Natural killer cell (primary cell): ENCODE results near the gene FARS2. TPM values are rescaled to one million over a fixed set of nuclear protein-coding genes. Genes with fewer than 3 reads are reported as not detected.

Experiments
- ATAC-seq, 3 donors: fragments of 150-1000 bp in 2 of 3; fragments of 200-7000 bp in 1 of 3; cut with Tn5 transposase; 1 replicate in 1 of 3; 2 replicates in 2 of 3; pipeline ENCODE4 v1.10.0; 2021; ENCODE audit warnings: mild to moderate bottlenecking in 2 of 3, moderate library complexity in 2 of 3
- DNase-seq, 2 donors: peaks; one replicate each; pipeline versions ENCODE4 v3.0.0 to v3.0.0-alpha.2; 2013 to 2021; ENCODE audit warnings: mixed read lengths in 1 of 2
- H3K27ac ChIP-seq: one replicate; pipeline ENCODE4 v1.5.1; 2013; ENCODE audit warnings: mild to moderate bottlenecking, low read length
- H3K27me3 ChIP-seq: one replicate; pipeline ENCODE4 v1.6.1; 2013; ENCODE audit warnings: low read length; ENCODE audit not compliant: control insufficient read depth, insufficient read depth
- H3K36me3 ChIP-seq: one replicate; pipeline ENCODE4 v1.6.1; 2013; ENCODE audit warnings: low read length; ENCODE audit not compliant: control insufficient read depth, insufficient read depth
- H3K4me1 ChIP-seq: one replicate; pipeline ENCODE4 v1.6.1; 2013; ENCODE audit warnings: low read length; ENCODE audit not compliant: control insufficient read depth, insufficient read depth
- H3K4me3 ChIP-seq: one replicate; pipeline ENCODE4 v1.5.1; 2013; ENCODE audit warnings: low read length
- H3K9me3 ChIP-seq: one replicate; pipeline ENCODE4 v1.6.1; 2013; ENCODE audit warnings: low read length; ENCODE audit not compliant: control insufficient read depth, insufficient read depth
- H3K27ac Mint-ChIP-seq, 2 donors: one replicate each; pipeline ENCODE4 v1.8.0; 2022; ENCODE audit warnings: mild to moderate bottlenecking in 2 of 2, mixed read lengths in 2 of 2, moderate library complexity in 1 of 2
- H3K27me3 Mint-ChIP-seq, 2 donors: one replicate each; pipeline ENCODE4 v1.8.0; 2022; ENCODE audit warnings: low read depth in 2 of 2, mixed read lengths in 2 of 2
- H3K36me3 Mint-ChIP-seq: one replicate; pipeline ENCODE4 v1.8.0; 2022; ENCODE audit warnings: mixed read lengths
- H3K4me1 Mint-ChIP-seq, 2 donors: one replicate each; pipeline ENCODE4 v1.8.0; 2022; ENCODE audit warnings: mixed read lengths in 2 of 2
- H3K4me3 Mint-ChIP-seq: one replicate; pipeline ENCODE4 v1.8.0; 2022; ENCODE audit warnings: mild to moderate bottlenecking, moderate library complexity, mixed read lengths
- H3K9me3 Mint-ChIP-seq, 2 donors: one replicate each; pipeline ENCODE4 v1.8.0; 2022; ENCODE audit warnings: mixed read lengths in 2 of 2
- WGBS: methylation state at CpG from one replicate; pipeline ENCODE4 v1.1.7; 2013; ENCODE audit warnings: missing lambda C conversion rate; ENCODE audit not compliant: insufficient coverage; 5-methylcytosine and 5-hydroxymethylcytosine counted together
- intact Hi-C: fragments of 100-400 bp; cut with micrococcal nuclease; formaldehyde crosslinking; loops from one replicate; pipeline ENCODE4 v1.14.2; 2022
- total RNA-seq, 4 donors: library from RNA; stranded (reverse); fragments of 120-200 nt in 1 of 4; gene quantifications; one replicate each; pipeline versions ENCODE4 v1.2.3 to v1.2.4, GENCODE V29; 2013 to 2022
- TF ChIP-seq, protein P1 (sequence below): fragments of 200-600 bp; IDR thresholded peaks from one replicate; pipeline ENCODE4 v1.8.0; 2022; ENCODE audit warnings: antibody characterized with exemption

The FARS2 gene
- total RNA-seq, 3 donors from 2014 or later (not counting 1 experiment from before 2014, with no cell fraction given) = 15.3 to 24.8 (median 22.7) TPM

DNA sequence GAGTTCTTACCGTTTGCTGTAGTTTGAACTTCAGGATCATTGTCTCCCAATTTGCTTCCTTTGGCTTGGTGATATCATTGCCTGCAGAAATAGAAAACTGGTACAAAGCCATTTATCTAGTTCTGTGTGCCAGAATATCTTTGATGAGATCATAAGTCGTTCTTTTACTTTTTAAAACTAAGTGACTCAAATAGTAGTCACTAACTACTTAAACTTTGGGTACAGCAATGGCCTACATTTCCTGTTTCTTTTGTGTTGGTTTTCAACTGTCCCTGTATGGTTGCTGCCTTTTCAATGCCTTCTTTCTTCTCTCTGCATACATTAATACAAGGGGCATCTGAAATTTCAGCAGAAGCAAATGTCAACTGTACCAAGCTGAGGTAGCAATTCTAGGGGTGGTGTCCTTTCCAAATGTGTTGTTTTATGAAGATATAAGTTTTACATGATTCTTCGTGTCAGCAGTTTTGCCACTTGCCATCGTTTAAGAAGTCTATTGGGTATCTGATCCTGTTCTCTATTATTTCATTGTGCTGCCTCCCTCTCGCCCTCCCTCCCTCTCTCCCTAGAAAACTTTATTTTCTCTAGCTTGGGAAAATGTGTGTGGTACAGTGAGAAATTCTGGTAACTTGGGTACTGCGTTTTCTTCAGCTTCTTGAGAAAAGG is 238.5 kb downstream of the FARS2 start:
- intact Hi-C loops = no loop called here
- WGBS = 96% methylated on average over 4 of the region's 6 CpGs

DNA sequence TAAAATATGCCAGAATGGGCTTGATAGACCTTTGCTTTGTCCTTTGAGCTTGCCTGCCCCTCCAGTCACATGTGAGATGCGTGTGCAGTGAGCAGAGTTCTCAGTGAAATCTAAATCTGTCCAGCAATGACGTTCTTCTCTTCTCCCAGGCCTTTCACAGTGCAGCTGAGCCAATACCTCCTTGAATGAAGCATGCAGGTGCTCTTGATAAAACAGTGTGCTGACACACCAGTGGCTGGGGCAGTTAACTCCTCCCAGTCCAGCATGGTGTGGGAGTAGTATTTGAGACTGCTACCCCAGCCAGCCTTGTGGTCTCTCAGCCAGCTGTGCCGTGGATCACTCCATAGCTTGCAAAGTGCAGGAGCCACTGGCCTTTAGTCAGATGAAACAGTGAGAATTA is 240.5 kb downstream of the FARS2 start:
- Mint-ChIP-seq H3K27me3 (no peaks in the 10 kb centered on the region), H3K9me3 (no peaks in the 10 kb centered on the region), H3K27ac (no peak overlapping the region), H3K4me3 (peak overlapping the region; percentile 11), H3K4me1 (peaks cover 41 to 60% of the 10 kb centered on the region in 2 donors), H3K36me3 (no peaks in the 10 kb centered on the region)
- no peak for ATAC-seq
- 82% methylated on average over 3 of the region's 3 CpGs for WGBS
- Histone ChIP-seq H3K27ac (no peak overlapping the region), H3K4me1 (peaks cover 9% of the 10 kb centered on the region), H3K27me3 (no peaks in the 10 kb centered on the region), H3K36me3 (no peaks in the 10 kb centered on the region), H3K4me3 (no peak overlapping the region), H3K9me3 (no peaks in the 10 kb centered on the region)
- DNase-seq = no peak
- TF ChIP-seq, protein P1, sequence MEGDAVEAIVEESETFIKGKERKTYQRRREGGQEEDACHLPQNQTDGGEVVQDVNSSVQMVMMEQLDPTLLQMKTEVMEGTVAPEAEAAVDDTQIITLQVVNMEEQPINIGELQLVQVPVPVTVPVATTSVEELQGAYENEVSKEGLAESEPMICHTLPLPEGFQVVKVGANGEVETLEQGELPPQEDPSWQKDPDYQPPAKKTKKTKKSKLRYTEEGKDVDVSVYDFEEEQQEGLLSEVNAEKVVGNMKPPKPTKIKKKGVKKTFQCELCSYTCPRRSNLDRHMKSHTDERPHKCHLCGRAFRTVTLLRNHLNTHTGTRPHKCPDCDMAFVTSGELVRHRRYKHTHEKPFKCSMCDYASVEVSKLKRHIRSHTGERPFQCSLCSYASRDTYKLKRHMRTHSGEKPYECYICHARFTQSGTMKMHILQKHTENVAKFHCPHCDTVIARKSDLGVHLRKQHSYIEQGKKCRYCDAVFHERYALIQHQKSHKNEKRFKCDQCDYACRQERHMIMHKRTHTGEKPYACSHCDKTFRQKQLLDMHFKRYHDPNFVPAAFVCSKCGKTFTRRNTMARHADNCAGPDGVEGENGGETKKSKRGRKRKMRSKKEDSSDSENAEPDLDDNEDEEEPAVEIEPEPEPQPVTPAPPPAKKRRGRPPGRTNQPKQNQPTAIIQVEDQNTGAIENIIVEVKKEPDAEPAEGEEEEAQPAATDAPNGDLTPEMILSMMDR = no peak
- intact Hi-C loops = no loop called here

More for the DNA sequence above, 238.5 kb downstream of the FARS2 start:
- no peaks in the 10 kb centered on the region for H3K27me3 Mint-ChIP-seq
- Histone ChIP-seq H3K27ac (no peak overlapping the region), H3K9me3 (no peaks in the 10 kb centered on the region), H3K4me3 (no peak overlapping the region), H3K27me3 (no peaks in the 10 kb centered on the region), H3K36me3 (no peaks in the 10 kb centered on the region), H3K4me1 (no peaks in the 10 kb centered on the region)
- H3K9me3 Mint-ChIP-seq = no peaks in the 10 kb centered on the region
- ATAC-seq = no peak
- no peaks in the 10 kb centered on the region for H3K36me3 Mint-ChIP-seq
- no peak overlapping the region for H3K27ac Mint-ChIP-seq
- no peak for DNase-seq
- H3K4me3 Mint-ChIP-seq = peak overlapping the region; percentile 2
- TF ChIP-seq, protein P1 = no peak
- peaks cover 34 to 50% of the 10 kb centered on the region in 2 donors for H3K4me1 Mint-ChIP-seq

DNA sequence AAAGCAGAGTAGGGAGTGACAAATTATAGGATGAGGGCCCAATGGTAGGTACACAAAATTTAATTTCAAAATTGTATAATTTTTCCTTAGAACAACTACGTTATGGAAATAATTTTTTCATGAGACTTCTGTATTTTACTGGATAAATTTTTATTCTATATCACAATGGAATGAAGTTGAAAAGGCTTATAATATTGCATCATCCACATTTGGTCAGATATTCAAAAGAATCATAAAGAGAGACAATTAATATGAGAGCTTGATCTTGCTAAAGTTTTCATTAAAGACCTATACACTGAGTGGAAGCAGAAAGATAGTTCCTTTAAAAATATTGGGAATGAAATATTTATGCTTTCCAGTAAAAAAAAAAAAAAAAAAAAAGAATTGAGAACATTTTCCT is 242.8 kb downstream of the FARS2 start:
- Histone ChIP-seq H3K36me3 (no peaks in the 10 kb centered on the region), H3K9me3 (no peaks in the 10 kb centered on the region), H3K27ac (no peak overlapping the region), H3K4me1 (peaks cover 23% of the 10 kb centered on the region), H3K4me3 (no peak overlapping the region), H3K27me3 (no peaks in the 10 kb centered on the region)
- Mint-ChIP-seq H3K9me3 (no peaks in the 10 kb centered on the region), H3K4me3 (no peak overlapping the region), H3K4me1 (peaks cover 56 to 68% of the 10 kb centered on the region in 2 donors), H3K27me3 (no peaks in the 10 kb centered on the region), H3K27ac (no peak overlapping the region), H3K36me3 (no peaks in the 10 kb centered on the region)
- DNase-seq (no peak), ATAC-seq (no peak)
- WGBS = no CpG with 5 or more reads among the region's 1 CpG
- TF ChIP-seq, protein P1 = no peak
- intact Hi-C loops = no loop called here

DNA sequence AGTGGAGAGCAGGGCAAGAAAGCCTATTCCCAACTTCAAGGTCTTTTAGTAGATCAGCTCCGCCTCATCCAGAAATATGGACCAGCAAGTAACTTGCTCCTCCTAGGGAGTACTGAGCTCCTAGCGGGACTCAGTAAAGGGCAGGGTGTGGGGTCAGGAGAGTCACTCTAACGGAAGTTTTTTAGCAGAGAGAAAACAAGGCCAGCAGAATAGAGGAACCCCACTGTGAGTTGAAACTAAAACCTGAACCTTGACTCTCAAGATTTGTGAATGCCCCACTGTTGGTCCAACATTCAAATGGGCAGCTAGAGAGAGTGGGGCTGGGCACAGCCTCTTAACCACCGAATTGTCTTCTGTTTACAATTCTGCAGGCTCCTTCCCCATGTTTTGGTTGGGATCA is 244.8 kb downstream of the FARS2 start:
- no peak for ATAC-seq
- no peaks in the 10 kb centered on the region for H3K9me3 Mint-ChIP-seq
- no peaks in the 10 kb centered on the region for H3K36me3 Mint-ChIP-seq
- 76% methylated on average over 4 of the region's 4 CpGs for WGBS
- H3K9me3 ChIP-seq = no peaks in the 10 kb centered on the region
- intact Hi-C loops = no loop called here
- peaks cover 23% of the 10 kb centered on the region for H3K4me1 ChIP-seq
- H3K27ac Mint-ChIP-seq = peak overlapping the region; percentile 89 to 90
- H3K27me3 Mint-ChIP-seq = no peaks in the 10 kb centered on the region
- H3K27me3 ChIP-seq = no peaks in the 10 kb centered on the region
- no peak overlapping the region for H3K4me3 ChIP-seq
- peak overlapping the region; percentile 28 for H3K4me3 Mint-ChIP-seq
- H3K4me1 Mint-ChIP-seq = peaks cover 44 to 53% of the 10 kb centered on the region in 2 donors
- DNase-seq = no peak
- H3K27ac ChIP-seq = peak overlapping the region; percentile 6
- TF ChIP-seq, protein P1 = no peak
- no peaks in the 10 kb centered on the region for H3K36me3 ChIP-seq
